Activated CD4-positive, CD25-positive, alpha-beta regulatory T cell treated with anti-CD3 and anti-CD28 coated beads, Interleukin-2, amount 50 U/mL, for 16 hours (primary cell): ENCODE measurements around the gene ADGRF4.
"Not testable (repeated sequence)": the region's sequence is repeated elsewhere in the genome, so short reads cannot be mapped to it uniquely, and the experiment has no call there.

ENCODE experiments used
- DNase-seq: peaks from one replicate; pipeline ENCODE4 v3.0.0-alpha.2; 2020; ENCODE audit warnings: low read depth, low spot score

Gene ADGRF4

DNA sequence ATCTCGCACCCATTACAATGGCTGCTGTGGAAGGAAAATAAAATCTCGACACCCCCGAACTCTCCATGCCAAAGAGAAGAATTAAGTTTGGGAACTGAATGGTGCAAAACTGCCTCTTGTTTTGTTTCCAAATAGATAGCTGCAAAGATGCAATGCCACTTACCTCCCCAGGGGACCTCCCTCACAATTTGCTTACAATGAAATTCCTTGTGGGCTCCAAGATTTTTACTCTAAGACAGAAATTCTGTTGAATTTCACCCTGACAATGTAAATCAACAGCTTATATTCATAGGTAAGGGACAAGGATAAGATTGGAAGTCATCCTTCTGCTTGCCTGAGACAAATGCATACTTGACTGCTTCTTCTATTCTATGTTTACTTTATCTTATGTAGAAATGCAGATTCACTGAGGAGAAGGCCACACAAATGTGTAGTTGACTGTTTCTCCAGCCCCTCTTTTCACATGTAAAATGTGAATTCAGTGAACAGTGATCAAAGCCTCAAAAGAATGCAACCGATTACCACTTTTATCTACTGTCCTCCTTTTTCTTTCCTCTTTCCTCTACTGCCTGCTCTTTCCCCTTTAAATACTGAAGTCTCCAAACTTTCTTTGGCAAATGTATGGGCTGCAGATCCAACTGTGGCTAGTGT lies 36.6 kb downstream of the ADGRF4 start:
- DNase-seq = no peak

- DNase-seq = no peak
Observed at GRCh38 chr6:47736083-47736700, 37.8 kb downstream of the ADGRF4 start.

DNA sequence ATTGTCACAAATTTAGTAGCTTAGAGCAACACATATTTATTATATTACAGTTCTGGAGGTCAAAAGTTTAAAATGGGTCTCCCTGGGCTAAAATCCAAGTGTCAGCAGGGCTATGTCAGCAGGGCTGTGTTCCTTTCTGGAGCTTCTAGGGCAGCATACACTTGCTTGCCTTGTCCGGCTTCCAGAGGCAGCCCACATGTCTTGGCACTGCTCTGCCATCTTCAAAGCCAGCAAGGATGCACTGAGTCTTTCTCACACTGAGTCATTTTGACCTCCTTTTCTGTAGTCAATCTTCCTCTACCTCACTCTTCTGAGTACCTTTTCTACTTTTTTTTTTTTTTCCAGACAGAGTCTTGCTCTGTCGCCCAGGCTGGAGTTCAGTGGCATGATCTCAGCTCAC lies 39.0 kb downstream of the ADGRF4 start:
- DNase-seq = no peak

- DNase-seq = no peak
Observed at GRCh38 chr6:47740714-47741113, 42.3 kb downstream of the ADGRF4 start.

DNA sequence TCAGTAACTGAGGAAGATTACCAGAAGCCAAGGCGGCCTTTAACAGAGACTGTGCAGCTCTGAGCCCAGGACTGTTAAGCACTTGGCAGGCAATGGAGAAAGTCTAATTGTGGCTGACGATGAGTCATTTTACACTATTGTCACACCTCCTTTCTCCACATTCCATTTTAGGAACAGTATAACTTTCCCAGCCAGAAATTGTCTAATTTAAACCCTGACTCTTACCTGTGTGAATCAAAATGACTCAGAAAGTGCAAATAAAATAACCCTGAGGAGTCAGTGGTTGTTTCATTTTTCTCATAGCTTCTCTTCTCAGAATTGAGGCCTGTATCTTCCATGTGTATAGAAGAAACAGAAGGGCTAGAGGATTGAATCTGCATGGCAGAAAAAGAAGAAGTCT lies 43.4 kb downstream of the ADGRF4 start:
- no peak for DNase-seq

GRCh38 chr6:47743744-47744143 lies 45.4 kb downstream of the ADGRF4 start:
- DNase-seq = no peak

DNA sequence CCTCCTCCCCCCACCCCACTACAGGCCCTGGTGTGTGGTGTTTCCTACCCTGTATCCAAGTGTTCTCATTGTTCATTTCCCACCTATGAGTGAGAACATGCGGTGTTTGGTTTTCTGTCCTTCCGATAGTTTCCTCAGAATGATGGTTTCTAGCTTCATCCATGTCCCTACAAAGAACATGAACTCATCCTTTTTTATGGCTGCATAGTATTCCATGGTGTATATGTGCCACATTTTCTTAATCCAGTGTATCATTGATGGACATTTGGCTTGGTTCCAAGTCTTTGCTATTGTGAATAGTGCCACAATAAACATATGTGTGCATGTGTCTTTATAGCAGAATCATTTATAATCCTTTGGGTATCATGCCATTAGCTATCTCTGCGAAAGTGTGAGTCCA lies 46.9 kb downstream of the ADGRF4 start:
- not testable (repeated sequence) for DNase-seq

GRCh38 chr6:47749757-47750156 lies 51.4 kb downstream of the ADGRF4 start:
- no peak for DNase-seq

- DNase-seq = no peak
Observed at GRCh38 chr6:47752801-47753200, 54.4 kb downstream of the ADGRF4 start.

DNA sequence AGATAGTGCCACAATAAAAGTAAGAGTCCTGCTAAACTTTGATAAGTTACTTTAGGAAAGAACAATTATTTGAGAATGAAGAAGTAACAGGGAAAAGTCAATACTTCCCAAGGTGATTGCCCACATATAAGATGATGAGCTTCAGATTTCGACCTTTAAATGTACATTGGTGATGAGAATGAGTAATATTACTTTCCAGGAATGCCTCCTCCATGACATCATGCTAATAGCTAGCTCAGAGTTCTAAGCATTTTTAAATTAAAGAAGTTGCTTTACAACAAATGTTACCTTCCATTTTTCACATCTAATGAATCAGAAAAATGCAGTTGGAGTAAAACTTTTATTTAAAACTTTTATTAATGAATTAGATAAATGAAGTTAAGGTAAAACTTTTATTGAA lies 61.0 kb downstream of the ADGRF4 start:
- no peak for DNase-seq

DNA sequence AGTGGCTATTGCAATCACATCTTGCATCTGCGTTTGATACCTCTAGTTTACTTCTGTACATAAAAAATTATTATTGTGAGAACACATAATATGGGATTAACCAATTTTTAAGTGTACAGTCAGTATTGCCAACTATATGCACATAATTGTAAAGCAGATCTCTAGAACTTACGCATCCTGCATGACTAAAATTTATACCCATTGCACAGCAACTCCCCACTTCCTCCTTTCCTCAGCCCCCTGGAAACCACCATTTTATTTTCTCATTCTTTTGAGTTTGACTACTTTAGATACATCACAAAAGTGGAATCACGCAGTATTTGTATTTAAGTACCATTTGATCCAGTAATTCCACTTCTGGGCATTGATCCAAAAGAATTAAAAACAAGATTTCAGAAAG lies 64.1 kb downstream of the ADGRF4 start:
- no peak for DNase-seq

- DNase-seq = no peak
Observed at GRCh38 chr6:47766445-47766844, 68.1 kb downstream of the ADGRF4 start.

GRCh38 chr6:47767102-47767501 lies 68.7 kb downstream of the ADGRF4 start:
- DNase-seq = no peak

DNA sequence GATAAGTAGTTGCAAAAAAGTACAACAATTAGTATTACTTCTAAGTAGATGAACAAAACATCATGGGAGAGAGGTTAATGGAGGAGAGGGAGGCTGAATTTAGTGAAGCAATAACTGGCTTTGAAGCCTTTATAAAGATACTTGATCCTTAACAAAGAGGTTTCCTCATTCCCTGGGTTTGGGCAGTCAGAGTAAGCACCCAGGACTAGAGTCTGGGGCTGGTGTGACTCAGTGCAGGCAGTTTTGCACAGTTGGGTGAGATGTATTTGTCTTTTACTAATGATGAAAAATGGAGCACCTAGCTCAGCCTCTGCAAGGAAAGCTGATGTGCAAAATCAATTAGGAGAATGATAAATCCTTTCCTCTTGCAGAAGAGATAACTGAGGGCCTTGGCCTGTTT lies 71.6 kb downstream of the ADGRF4 start:
- DNase-seq = no peak
